ENCODE data around the gene RPUSD3. TPM values are rescaled to one million over a fixed set of nuclear protein-coding genes. Genes with fewer than 3 reads are reported as not detected.

RPUSD3 gene
- total RNA-seq, 1 donor from 2014 or later = 33.9 TPM

- DNase-seq (ENCODE audit: low spot score) = no peak
Observed at GRCh38 chr3:9834520-9835380, 9.1 kb downstream of the RPUSD3 start.

- no peak for DNase-seq (ENCODE audit: low spot score)
Observed at GRCh38 chr3:9833078-9833477, 10.7 kb downstream of the RPUSD3 start.

GRCh38 chr3:9831253-9831652 is 12.6 kb downstream of the RPUSD3 start:
- no peak for DNase-seq (ENCODE audit: low spot score)

GRCh38 chr3:9828801-9829755 is 14.7 kb downstream of the RPUSD3 start:
- no peak for DNase-seq (ENCODE audit: low spot score)

- DNase-seq (ENCODE audit: low spot score) = no peak
Observed at GRCh38 chr3:9826815-9827573, 16.8 kb downstream of the RPUSD3 start.

GRCh38 chr3:9825451-9826040 is 18.3 kb downstream of the RPUSD3 start:
- no peak for DNase-seq (ENCODE audit: low spot score)

GRCh38 chr3:9820946-9821345 is 22.9 kb downstream of the RPUSD3 start:
- no peak for DNase-seq (ENCODE audit: low spot score)

GRCh38 chr3:9820543-9820942 is 23.3 kb downstream of the RPUSD3 start:
- no peak for DNase-seq (ENCODE audit: low spot score)

GRCh38 chr3:9818666-9819335 is 25.0 kb downstream of the RPUSD3 start:
- no peak for DNase-seq (ENCODE audit: low spot score)

GRCh38 chr3:9817436-9817835 is 26.4 kb downstream of the RPUSD3 start:
- no peak for DNase-seq (ENCODE audit: low spot score)

GRCh38 chr3:9815986-9816385 is 27.8 kb downstream of the RPUSD3 start:
- DNase-seq (ENCODE audit: low spot score) = no peak

GRCh38 chr3:9812870-9813483 is 30.8 kb downstream of the RPUSD3 start:
- no peak for DNase-seq (ENCODE audit: low spot score)

- no peak for DNase-seq (ENCODE audit: low spot score)
Observed at GRCh38 chr3:9810846-9811245, 33.0 kb downstream of the RPUSD3 start.

GRCh38 chr3:9810433-9810770 is 33.4 kb downstream of the RPUSD3 start:
- DNase-seq (ENCODE audit: low spot score) = no peak

GRCh38 chr3:9809615-9810432 is 34.0 kb downstream of the RPUSD3 start, which contains the start of gene TTLL3:
TSS of gene TTLL3 (plus strand) at chr3:9810262. CDS start at chr3:9810662, 400 bp downstream.
- peak; percentile 78 for DNase-seq (ENCODE audit: low spot score)

GRCh38 chr3:9809239-9809614 is 34.6 kb downstream of the RPUSD3 start:
- DNase-seq (ENCODE audit: low spot score) = no peak

GRCh38 chr3:9808345-9809037 is 35.3 kb downstream of the RPUSD3 start:
- no peak for DNase-seq (ENCODE audit: low spot score)

- no peak for DNase-seq (ENCODE audit: low spot score)
Observed at GRCh38 chr3:9807981-9808344, 35.8 kb downstream of the RPUSD3 start.
